Peyer's patch (tissue), 4 donors: ENCODE measurements around the gene ZNF280D.

ENCODE experiments used
- POLR2A ChIP-seq, 2 donors: fragments of 450-650 bp; IDR thresholded peaks; one replicate each; pipeline ENCODE4 v1.5.1; 2017; ENCODE audit warnings: antibody characterized with exemption in 2 of 2, mild to moderate bottlenecking in 2 of 2, moderate library complexity in 2 of 2
- TF ChIP-seq, protein P1 (sequence below), 6 experiments: fragments of 450-650 bp in 4 of 6; fragments of 200-600 bp in 2 of 6; sonication (generic) in 1 of 6; IDR thresholded peaks; one replicate each; pipeline ENCODE4 v1.5.1; 2017 to 2019; ENCODE audit warnings: antibody characterized with exemption in 6 of 6, mild to moderate bottlenecking in 3 of 6, moderate library complexity in 1 of 6

DNA sequence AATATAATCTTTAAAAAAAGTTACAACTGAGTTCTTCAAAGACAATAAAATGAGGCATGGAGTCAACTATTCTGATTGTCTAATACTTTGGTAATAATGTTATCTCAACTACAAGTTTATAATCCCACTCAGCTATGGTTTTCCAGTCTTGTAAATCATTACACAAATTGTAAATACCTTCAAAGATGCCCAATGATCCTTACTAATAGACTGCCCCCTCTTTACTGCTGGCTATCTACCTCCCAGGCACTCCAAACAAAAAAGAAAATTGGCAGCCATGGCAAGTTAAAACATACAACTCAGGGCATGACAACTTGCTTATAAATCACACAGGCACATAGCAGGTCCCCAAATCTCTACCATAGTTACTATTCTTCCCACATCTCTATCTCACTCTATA, 58.5 kb downstream of the ZNF280D start:
- TF ChIP-seq, protein P1, sequence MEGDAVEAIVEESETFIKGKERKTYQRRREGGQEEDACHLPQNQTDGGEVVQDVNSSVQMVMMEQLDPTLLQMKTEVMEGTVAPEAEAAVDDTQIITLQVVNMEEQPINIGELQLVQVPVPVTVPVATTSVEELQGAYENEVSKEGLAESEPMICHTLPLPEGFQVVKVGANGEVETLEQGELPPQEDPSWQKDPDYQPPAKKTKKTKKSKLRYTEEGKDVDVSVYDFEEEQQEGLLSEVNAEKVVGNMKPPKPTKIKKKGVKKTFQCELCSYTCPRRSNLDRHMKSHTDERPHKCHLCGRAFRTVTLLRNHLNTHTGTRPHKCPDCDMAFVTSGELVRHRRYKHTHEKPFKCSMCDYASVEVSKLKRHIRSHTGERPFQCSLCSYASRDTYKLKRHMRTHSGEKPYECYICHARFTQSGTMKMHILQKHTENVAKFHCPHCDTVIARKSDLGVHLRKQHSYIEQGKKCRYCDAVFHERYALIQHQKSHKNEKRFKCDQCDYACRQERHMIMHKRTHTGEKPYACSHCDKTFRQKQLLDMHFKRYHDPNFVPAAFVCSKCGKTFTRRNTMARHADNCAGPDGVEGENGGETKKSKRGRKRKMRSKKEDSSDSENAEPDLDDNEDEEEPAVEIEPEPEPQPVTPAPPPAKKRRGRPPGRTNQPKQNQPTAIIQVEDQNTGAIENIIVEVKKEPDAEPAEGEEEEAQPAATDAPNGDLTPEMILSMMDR (IDR thresholded peaks at IDR 0.05): no peak
- no peak for TF ChIP-seq POLR2A (IDR thresholded peaks at IDR 0.05)
